Keratinocyte (primary cell): ENCODE data around the gene CHMP2B. TPM values are rescaled to one million over a fixed set of nuclear protein-coding genes. Genes with fewer than 3 reads are reported as not detected.

Experiments used
- DNase-seq: peaks from one replicate; pipeline ENCODE4 v3.0.0-alpha.2; 2011; ENCODE audit warnings: low read depth, missing footprints, low spot score
- FAIRE-seq: peaks from 2 replicates; lab custom pipeline; 2011; peaks lifted over from hg19 to GRCh38; lab: Jason Lieb, UNC
- H2AFZ ChIP-seq: 2 replicates; pipeline ENCODE4 v1.6.0; 2012; ENCODE audit warnings: low read length, control low read depth, inconsistent platforms; ENCODE audit not compliant: control insufficient read depth
- H3K27ac ChIP-seq: 2 replicates; pipeline ENCODE4 v1.5.1; 2011; ENCODE audit warnings: low read length; ENCODE audit not compliant: control insufficient read depth, insufficient read depth
- H3K27me3 ChIP-seq: 3 replicates; pipeline ENCODE4 v1.6.0; 2011; ENCODE audit warnings: low read length; ENCODE audit not compliant: control insufficient read depth, insufficient read depth; ENCODE audit errors: extremely low read depth
- H3K36me3 ChIP-seq, 2 experiments: 2 replicates in 1 of 2; 3 replicates in 1 of 2; pipeline ENCODE4 v1.5.1; 2011; ENCODE audit warnings: low read length in 2 of 2, mild to moderate bottlenecking in 1 of 2; ENCODE audit not compliant: control insufficient read depth in 2 of 2, insufficient read depth in 2 of 2; ENCODE audit errors: extremely low read depth in 1 of 2
- H3K4me1 ChIP-seq: 3 replicates; pipeline ENCODE4 v1.5.1; 2011; ENCODE audit warnings: low read length; ENCODE audit not compliant: control insufficient read depth, insufficient read depth; ENCODE audit errors: extremely low read depth
- H3K4me2 ChIP-seq: 3 replicates; pipeline ENCODE4 v1.6.0; 2011; ENCODE audit warnings: low read depth, low read length; ENCODE audit not compliant: control insufficient read depth, insufficient read depth; ENCODE audit errors: extremely low read depth
- H3K4me3 ChIP-seq, 3 experiments: fragments of 200-600 bp in 1 of 3; sonication (generic) in 1 of 3; 2 replicates in 2 of 3; 3 replicates in 1 of 3; pipeline ENCODE4 v1.5.1; 2011 to 2016; ENCODE audit warnings: low read length in 3 of 3, mild to moderate bottlenecking in 3 of 3, control low read depth in 2 of 3, inconsistent platforms in 1 of 3, low read depth in 1 of 3, mixed read lengths in 1 of 3, mixed run types in 1 of 3, moderate library complexity in 1 of 3; ENCODE audit not compliant: control insufficient read depth in 2 of 3, insufficient read depth in 2 of 3; ENCODE audit errors: extremely low read depth in 1 of 3
- H3K79me2 ChIP-seq: 2 replicates; pipeline ENCODE4 v1.6.0; 2012; ENCODE audit warnings: low read length; ENCODE audit not compliant: control insufficient read depth, insufficient read depth
- H3K9ac ChIP-seq: 3 replicates; pipeline ENCODE4 v1.6.0; 2011; ENCODE audit warnings: low read length; ENCODE audit not compliant: control insufficient read depth, insufficient read depth; ENCODE audit errors: extremely low read depth
- H3K9me1 ChIP-seq: 3 replicates; pipeline ENCODE4 v1.6.0; 2011; ENCODE audit warnings: low read length; ENCODE audit not compliant: control insufficient read depth, insufficient read depth; ENCODE audit errors: extremely low read depth
- H3K9me3 ChIP-seq: 2 replicates; pipeline ENCODE4 v1.5.1; 2012; ENCODE audit warnings: low read depth, low read length; ENCODE audit not compliant: control insufficient read depth
- H4K20me1 ChIP-seq: 3 replicates; pipeline ENCODE4 v1.6.0; 2011; ENCODE audit warnings: low read length; ENCODE audit not compliant: control insufficient read depth, insufficient read depth; ENCODE audit errors: extremely low read depth
- CTCF ChIP-seq, 3 experiments: IDR thresholded peaks in 1 of 3; conservative IDR thresholded peaks in 1 of 3; optimal IDR thresholded peaks in 1 of 3; 2 replicates in 2 of 3; 3 replicates in 1 of 3; pipeline versions ENCODE3 to v1.5.1; 2011; ENCODE audit warnings: low read length in 3 of 3, mild to moderate bottlenecking in 3 of 3, moderate library complexity in 2 of 3, control low read depth in 1 of 3, inconsistent platforms in 1 of 3; ENCODE audit not compliant: insufficient read depth in 2 of 3; ENCODE audit errors: extremely low read depth in 1 of 3
- EZH2 ChIP-seq: IDR thresholded peaks from one replicate; pipeline ENCODE4 v1.6.1; 2012; ENCODE audit warnings: inconsistent platforms, mild to moderate bottlenecking, low read length, moderate library complexity
- dilution Hi-C: fragments of 300-500 bp; cut with MboI; formaldehyde crosslinking; loops from one replicate; pipeline ENCODE4 v1.7.0; 2020; ENCODE audit warnings: low sequenced_read_pairs; ENCODE audit not compliant: extremely low pct_ligation_motif_present
- polyA plus RNA-seq, 5 experiments: library from polyadenylated mRNA; depleted of rRNA in 3 of 5; stranded (reverse) in 3 of 5; stranded (forward) in 1 of 5; unstranded in 1 of 5; fragments of >200 nt; gene quantifications; 1 replicate in 1 of 5; 2 replicates in 3 of 5; 3 replicates in 1 of 5; pipeline versions ENCODE4 v1.2.1 to v1.2.3, GENCODE V29; 2011 to 2012; ENCODE audit warnings: missing spikeins in 2 of 5, low read depth in 1 of 5, low replicate concordance in 1 of 5

The CHMP2B gene
- polyA plus RNA-seq, 1 donor (not counting 4 experiments of a cell fraction or from before 2014, with no cell fraction given) = 38.2 TPM

- H3K4me2 ChIP-seq = no peak overlapping the region
- H3K9ac ChIP-seq = no peak overlapping the region
- no peak overlapping the region for H3K4me3 ChIP-seq
- no peaks in the 10 kb centered on the region for H3K79me2 ChIP-seq
- no peaks in the 10 kb centered on the region for H4K20me1 ChIP-seq
- no peaks in the 10 kb centered on the region for H3K9me1 ChIP-seq
- H2AFZ ChIP-seq = no peak overlapping the region
- H3K27ac ChIP-seq = no peak overlapping the region
- no peaks in the 10 kb centered on the region for H3K27me3 ChIP-seq
- dilution Hi-C loops = no loop called here
- peaks cover 2% of the 10 kb centered on the region for H3K9me3 ChIP-seq
- no peaks in the 10 kb centered on the region for H3K36me3 ChIP-seq
- no peak for DNase-seq
- FAIRE-seq = no peak
- no peaks in the 10 kb centered on the region for H3K4me1 ChIP-seq
- TF ChIP-seq EZH2 (no peak), CTCF (optimal IDR thresholded peaks at IDR 0.05 in 1 of 3, IDR thresholded peaks at IDR 0.05 in 1 of 3, conservative IDR thresholded peaks at IDR 0.05 in 1 of 3; ENCODE audit: extremely low read depth in 1 of 3, insufficient read depth in 2 of 3, low read length in 3 of 3) (no peak)
Observed at GRCh38 chr3:87197531-87197930, 29.6 kb upstream of the CHMP2B start.

- FAIRE-seq (no peak), DNase-seq (no peak)
Observed at GRCh38 chr3:87198774-87199173, 28.3 kb upstream of the CHMP2B start.

More at GRCh38 chr3:87198774-87199173, 28.3 kb upstream of the CHMP2B start:
- Histone ChIP-seq H3K36me3 (no peaks in the 10 kb centered on the region), H3K27me3 (no peaks in the 10 kb centered on the region), H3K79me2 (no peaks in the 10 kb centered on the region), H3K9ac (no peak overlapping the region), H3K9me3 (peaks cover 2% of the 10 kb centered on the region), H2AFZ (no peak overlapping the region), H3K9me1 (no peaks in the 10 kb centered on the region), H3K4me1 (no peaks in the 10 kb centered on the region), H4K20me1 (no peaks in the 10 kb centered on the region), H3K27ac (no peak overlapping the region), H3K4me3 (no peak overlapping the region), H3K4me2 (no peak overlapping the region)
- TF ChIP-seq EZH2 (no peak), CTCF (optimal IDR thresholded peaks at IDR 0.05 in 1 of 3, IDR thresholded peaks at IDR 0.05 in 1 of 3, conservative IDR thresholded peaks at IDR 0.05 in 1 of 3; ENCODE audit: extremely low read depth in 1 of 3, insufficient read depth in 2 of 3, low read length in 3 of 3) (no peak)
- dilution Hi-C loops = no loop called here
